Endodermal cell (in vitro differentiated cells): Measurements from ENCODE around the gene ALDH1A3. TPM values are rescaled to one million over a fixed set of nuclear protein-coding genes. Genes with fewer than 3 reads are reported as not detected.

Experiments used
- DNase-seq: peaks from one replicate; pipeline ENCODE4 v3.0.0-alpha.2; 2017
- H3K27ac ChIP-seq: 2 replicates; pipeline ENCODE4 v1.5.1; 2013; ENCODE audit warnings: mild to moderate bottlenecking, low read depth, low read length, moderate library complexity
- H3K27me3 ChIP-seq: 2 replicates; pipeline ENCODE4 v1.6.1; 2013; ENCODE audit warnings: mild to moderate bottlenecking, low read length, moderate library complexity; ENCODE audit not compliant: insufficient read depth, control insufficient read depth, poor library complexity, severe bottlenecking
- H3K36me3 ChIP-seq: 2 replicates; pipeline ENCODE4 v1.7.0; 2013; ENCODE audit warnings: mild to moderate bottlenecking, low read length, moderate library complexity; ENCODE audit not compliant: control insufficient read depth, insufficient read depth
- H3K4me1 ChIP-seq: one replicate; pipeline ENCODE4 v1.7.0; 2013; ENCODE audit warnings: low read length; ENCODE audit not compliant: control insufficient read depth, insufficient read depth
- H3K4me3 ChIP-seq: 2 replicates; pipeline ENCODE4 v1.5.1; 2013; ENCODE audit warnings: mild to moderate bottlenecking, low read length, moderate library complexity
- H3K9ac ChIP-seq: 2 replicates; pipeline ENCODE4 v1.6.1; 2013; ENCODE audit warnings: mild to moderate bottlenecking, low read length, moderate library complexity; ENCODE audit not compliant: poor library complexity, severe bottlenecking; ENCODE audit errors: extremely low read depth
- H3K9me3 ChIP-seq: 2 replicates; pipeline ENCODE4 v1.6.1; 2013; ENCODE audit warnings: mild to moderate bottlenecking, low read length, moderate library complexity; ENCODE audit not compliant: control insufficient read depth
- H3K27ac Mint-ChIP-seq: 2 replicates; pipeline ENCODE4 v1.8.0; 2020; ENCODE audit warnings: mixed read lengths
- H3K27me3 Mint-ChIP-seq: 2 replicates; pipeline ENCODE4 v1.8.0; 2021; ENCODE audit warnings: mild to moderate bottlenecking, mixed read lengths; ENCODE audit not compliant: insufficient read depth
- H3K36me3 Mint-ChIP-seq: 2 replicates; pipeline ENCODE4 v1.8.0; 2020; ENCODE audit warnings: low read depth, mixed read lengths
- H3K4me1 Mint-ChIP-seq: 2 replicates; pipeline ENCODE4 v1.8.0; 2020; ENCODE audit warnings: mixed read lengths
- H3K4me3 Mint-ChIP-seq: 2 replicates; pipeline ENCODE4 v1.8.0; 2020; ENCODE audit warnings: mild to moderate bottlenecking, moderate library complexity, mixed read lengths
- H3K9me3 Mint-ChIP-seq: 2 replicates; pipeline ENCODE4 v1.8.0; 2020; ENCODE audit warnings: mild to moderate bottlenecking, mixed read lengths
- CTCF ChIP-seq: fragments of 200-600 bp; sonication (generic); conservative IDR thresholded peaks from 2 replicates; pipeline ENCODE4 v1.5.0; 2021; ENCODE audit warnings: antibody characterized with exemption, mild to moderate bottlenecking
- WGBS, 2 experiments: methylation state at CpG; one replicate each; pipeline versions ENCODE4 v1.1.5 to v1.1.7; 2013; ENCODE audit warnings: missing lambda C conversion rate in 2 of 2, mixed read lengths in 1 of 2; ENCODE audit not compliant: insufficient coverage in 1 of 2, insufficient read length in 1 of 2; 5-methylcytosine and 5-hydroxymethylcytosine counted together
- total RNA-seq, 2 donors: library from RNA; stranded (reverse); fragmentation: NEBNext Ultra II Directional in 1 of 2; extraction: Animal tissue kit (Norgen Biotek cat#: 25700) in 1 of 2; gene quantifications; 2 replicates in 1 of 2; 3 replicates in 1 of 2; pipeline ENCODE4 v1.2.1, GENCODE V29; 2021

Gene ALDH1A3
- total RNA-seq, 2 donors from 2014 or later: 6.9 to 7.3 TPM

- no peaks in the 10 kb centered on the region for H3K27me3 Mint-ChIP-seq
- Histone ChIP-seq H3K4me1 (no peaks in the 10 kb centered on the region), H3K27ac (no peak overlapping the region), H3K9me3 (no peaks in the 10 kb centered on the region), H3K27me3 (no peaks in the 10 kb centered on the region), H3K4me3 (no peak overlapping the region), H3K36me3 (no peaks in the 10 kb centered on the region), H3K9ac (no peak overlapping the region)
- no peak for DNase-seq
- H3K4me1 Mint-ChIP-seq: no peaks in the 10 kb centered on the region
- TF ChIP-seq CTCF: no peak
- no peaks in the 10 kb centered on the region for H3K9me3 Mint-ChIP-seq
- no peak overlapping the region for H3K4me3 Mint-ChIP-seq
- no peak overlapping the region for H3K27ac Mint-ChIP-seq
- WGBS, 2 experiments: 74 to 86% methylated on average over 3 of the region's 3 CpGs
- no peaks in the 10 kb centered on the region for H3K36me3 Mint-ChIP-seq
Observed at GRCh38 chr15:100952566-100952965, 72.9 kb downstream of the ALDH1A3 start.

- H3K9ac ChIP-seq: no peak overlapping the region
- no peak overlapping the region for H3K4me3 ChIP-seq
- no peak overlapping the region for H3K4me3 Mint-ChIP-seq
- H3K27ac Mint-ChIP-seq: no peak overlapping the region
- H3K27me3 Mint-ChIP-seq: no peaks in the 10 kb centered on the region
- no peaks in the 10 kb centered on the region for H3K9me3 Mint-ChIP-seq
- no peaks in the 10 kb centered on the region for H3K9me3 ChIP-seq
- WGBS, 2 experiments: 91% methylated on average over 5 to 10 of the region's 10 CpGs
- H3K4me1 Mint-ChIP-seq: no peaks in the 10 kb centered on the region
- no peak for TF ChIP-seq CTCF
- no peak overlapping the region for H3K27ac ChIP-seq
- no peaks in the 10 kb centered on the region for H3K27me3 ChIP-seq
- no peaks in the 10 kb centered on the region for H3K36me3 ChIP-seq
- H3K4me1 ChIP-seq: no peaks in the 10 kb centered on the region
- DNase-seq: no peak
- H3K36me3 Mint-ChIP-seq: no peaks in the 10 kb centered on the region
Observed at GRCh38 chr15:100958326-100959065, 78.9 kb downstream of the ALDH1A3 start.

GRCh38 chr15:100959066-100960050, 79.7 kb downstream of the ALDH1A3 start:
- no peaks in the 10 kb centered on the region for H3K36me3 Mint-ChIP-seq

More at GRCh38 chr15:100959066-100960050, 79.7 kb downstream of the ALDH1A3 start:
- no peak overlapping the region for H3K4me3 ChIP-seq
- no peaks in the 10 kb centered on the region for H3K27me3 ChIP-seq
- H3K4me3 Mint-ChIP-seq: no peak overlapping the region
- no peaks in the 10 kb centered on the region for H3K9me3 ChIP-seq
- H3K27ac Mint-ChIP-seq: no peak overlapping the region
- H3K27me3 Mint-ChIP-seq: no peaks in the 10 kb centered on the region
- no peak for TF ChIP-seq CTCF
- no peak for DNase-seq
- H3K4me1 Mint-ChIP-seq: no peaks in the 10 kb centered on the region
- no peaks in the 10 kb centered on the region for H3K36me3 ChIP-seq
- no peaks in the 10 kb centered on the region for H3K4me1 ChIP-seq
- H3K9me3 Mint-ChIP-seq: no peaks in the 10 kb centered on the region
- no peak overlapping the region for H3K27ac ChIP-seq
- WGBS, 2 experiments: 90 to 93% methylated on average over 12 to 13 of the region's 14 CpGs
- no peak overlapping the region for H3K9ac ChIP-seq

Other genes with a start within 250 kb of the ALDH1A3 start
- gene LRRK1, start 39.5 kb downstream of the ALDH1A3 start, total RNA-seq: 1 to 10 TPM; 2.7 to 5.1 TPM